ENCODE results near the gene M1AP. TPM values are rescaled to one million over a fixed set of nuclear protein-coding genes. Genes with fewer than 3 reads are reported as not detected.

M1AP gene
- total and polyA plus RNA-seq, 2 donors (not counting 1 experiment from before 2014, with no cell fraction given) = not detected

- no peak overlapping the region for H3K9ac ChIP-seq (ENCODE audit: insufficient read depth, low read length)
- H4K20me1 ChIP-seq (ENCODE audit: control insufficient read depth, extremely low read depth, insufficient read depth, low read length) = no peaks in the 10 kb centered on the region
- H3K4me2 ChIP-seq (ENCODE audit: extremely low read depth, insufficient read depth, low read length) = no peak overlapping the region
- H3K4me1 ChIP-seq (ENCODE audit: control insufficient read depth, extremely low read depth, insufficient read depth, low read length) = no peaks in the 10 kb centered on the region
- no peaks in the 10 kb centered on the region for H3K36me3 ChIP-seq (ENCODE audit: control insufficient read depth, insufficient read depth, low read length)
- H3K79me2 ChIP-seq (ENCODE audit: control insufficient read depth, insufficient read depth, low read length) = no peaks in the 10 kb centered on the region
- no peak overlapping the region for H2AFZ ChIP-seq (ENCODE audit: low read length)
- TF ChIP-seq EZH2 (IDR thresholded peaks at IDR 0.05; ENCODE audit: low read length, missing control alignments) = peak; percentile 99
- TF ChIP-seq CTCF (conservative IDR thresholded peaks at IDR 0.05 in 1 of 2, IDR thresholded peaks at IDR 0.05 in 1 of 2; ENCODE audit: low read depth in 1 of 2, low read length in 2 of 2) = no peak
- no peak for DNase-seq (ENCODE audit: low read depth in 2 of 2)
- no peak overlapping the region for H3K27ac ChIP-seq (ENCODE audit: insufficient read depth, low read length)
- no peaks in the 10 kb centered on the region for H3K9me3 ChIP-seq (ENCODE audit: control insufficient read depth, insufficient read depth, low read depth, low read length)
- H3K27me3 ChIP-seq (ENCODE audit: control insufficient read depth, insufficient read depth, low read length) = peaks cover 76% of the 10 kb centered on the region
- no peak overlapping the region for H3K4me3 ChIP-seq (replicated peaks in 1 of 4; ENCODE audit: control extremely low read depth in 1 of 4, insufficient read depth in 1 of 4, low read depth in 3 of 4, low read length in 4 of 4)
Measured at GRCh38 chr2:74513605-74514367, 134.3 kb downstream of the M1AP start.

GRCh38 chr2:74512744-74513604 lies 135.2 kb downstream of the M1AP start:
- no peak for DNase-seq (ENCODE audit: low read depth in 2 of 2)
- H4K20me1 ChIP-seq (ENCODE audit: control insufficient read depth, extremely low read depth, insufficient read depth, low read length) = no peaks in the 10 kb centered on the region
- peaks cover 68% of the 10 kb centered on the region for H3K27me3 ChIP-seq (ENCODE audit: control insufficient read depth, insufficient read depth, low read length)

More at GRCh38 chr2:74512744-74513604, 135.2 kb downstream of the M1AP start:
- no peaks in the 10 kb centered on the region for H3K36me3 ChIP-seq (ENCODE audit: control insufficient read depth, insufficient read depth, low read length)
- no peak overlapping the region for H3K4me2 ChIP-seq (ENCODE audit: extremely low read depth, insufficient read depth, low read length)
- H3K4me3 ChIP-seq (replicated peaks in 1 of 4; ENCODE audit: control extremely low read depth in 1 of 4, insufficient read depth in 1 of 4, low read depth in 3 of 4, low read length in 4 of 4) = no peak overlapping the region
- no peaks in the 10 kb centered on the region for H3K79me2 ChIP-seq (ENCODE audit: control insufficient read depth, insufficient read depth, low read length)
- no peaks in the 10 kb centered on the region for H3K9me3 ChIP-seq (ENCODE audit: control insufficient read depth, insufficient read depth, low read depth, low read length)
- TF ChIP-seq CTCF (conservative IDR thresholded peaks at IDR 0.05 in 1 of 2, IDR thresholded peaks at IDR 0.05 in 1 of 2; ENCODE audit: low read depth in 1 of 2, low read length in 2 of 2) (no peak), EZH2 (IDR thresholded peaks at IDR 0.05; ENCODE audit: low read length, missing control alignments) (no peak)
- H3K27ac ChIP-seq (ENCODE audit: insufficient read depth, low read length) = no peak overlapping the region
- H3K9ac ChIP-seq (ENCODE audit: insufficient read depth, low read length) = no peak overlapping the region
- no peak overlapping the region for H2AFZ ChIP-seq (ENCODE audit: low read length)
- H3K4me1 ChIP-seq (ENCODE audit: control insufficient read depth, extremely low read depth, insufficient read depth, low read length) = no peaks in the 10 kb centered on the region

Measured in fibroblast of lung (primary cell).